ENCODE results near the gene NYAP1.

The NYAP1 gene

DNA sequence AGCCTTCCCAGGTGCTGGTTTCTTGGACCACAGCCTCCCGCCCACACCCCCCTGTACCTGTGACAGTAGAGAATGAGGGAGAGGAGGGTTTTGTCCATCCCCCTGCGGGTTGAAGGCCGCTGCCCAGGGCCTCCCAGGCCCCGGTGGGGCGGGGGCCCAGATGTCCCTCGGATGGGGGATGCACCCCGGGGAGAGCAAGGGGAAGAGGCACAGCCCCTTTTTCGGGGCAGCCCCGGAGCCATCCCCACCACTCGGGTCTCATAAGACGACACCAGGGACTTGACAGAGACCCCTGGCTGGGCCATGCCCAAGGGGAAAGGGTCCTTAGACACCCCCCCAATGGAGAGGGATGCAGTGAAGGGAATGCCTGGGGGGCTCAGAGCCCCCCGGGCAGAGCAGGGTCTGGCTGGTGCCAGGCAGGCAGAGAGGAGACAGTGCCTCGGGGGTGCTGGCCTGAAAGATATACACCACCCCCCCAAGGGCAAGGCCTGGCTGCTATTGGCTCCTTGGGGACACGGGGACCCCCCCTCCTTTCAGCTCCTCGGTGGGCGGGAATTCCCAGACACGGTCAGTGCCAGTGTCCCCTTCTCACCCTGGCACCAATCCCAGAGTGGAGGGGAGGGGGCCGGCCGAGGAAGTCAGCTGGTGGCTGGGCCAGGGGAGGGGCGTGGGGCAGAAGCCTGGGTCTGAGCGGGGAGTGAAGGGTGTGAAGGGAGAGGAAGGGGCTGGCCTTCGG lies 15.9 kb upstream of the NYAP1 start:
- POLR2A ChIA-PET: no interaction called here
- CTCF ChIA-PET: interaction anchor here (0.6 to 6.7 kb wide), 10 partner anchors 11 to 258 kb away, joined by 3 to 85 read pairs (median 7); partner anchors contain the start of gene TSC22D4

DNA sequence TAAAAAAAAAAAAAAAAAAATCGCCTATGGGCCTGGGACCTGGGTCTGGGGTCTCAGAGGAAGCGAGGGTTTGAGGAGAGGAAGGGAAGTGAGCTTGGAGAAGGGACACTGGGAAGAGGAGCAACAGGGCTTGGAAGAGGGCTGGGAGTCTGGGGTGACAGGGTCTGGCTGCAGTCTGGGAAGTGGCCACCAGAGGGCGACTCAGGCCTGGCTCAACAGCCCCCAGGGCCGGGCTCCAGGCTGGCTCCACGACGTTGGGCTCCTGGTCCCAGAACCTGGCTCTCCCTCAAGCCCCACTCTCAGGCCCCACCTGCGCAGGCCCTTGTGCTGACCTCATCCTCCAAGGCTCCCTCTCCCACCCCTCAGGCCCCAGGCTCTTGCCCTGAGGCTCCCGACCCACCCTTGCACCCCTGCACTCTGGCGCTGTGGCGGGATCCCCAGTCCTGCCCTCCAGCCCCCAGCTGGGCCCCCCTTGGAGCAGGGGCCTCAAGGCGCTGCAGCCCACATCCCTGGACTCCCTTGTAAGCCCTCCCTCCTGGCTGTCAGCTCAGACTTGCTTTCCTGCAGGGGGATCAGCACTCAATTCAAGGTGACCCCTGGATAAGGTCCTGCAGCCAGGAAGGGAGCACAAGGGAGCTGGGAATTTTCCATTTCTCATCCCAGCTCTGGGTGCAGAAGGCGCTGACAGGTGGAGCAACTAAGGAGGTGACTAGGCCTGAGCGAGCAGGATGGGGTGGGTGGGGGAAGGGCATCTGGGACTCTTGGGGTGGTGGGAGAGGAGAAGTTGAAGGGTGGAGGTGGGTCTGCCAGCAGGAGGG lies 14.3 kb upstream of the NYAP1 start:
- H3K4me1 ChIP-seq (ENCODE audit: control insufficient read depth, insufficient read depth, low read length): peaks cover 3% of the 10 kb centered on the region; the same call in 1 of the 2 replicates
- no peak overlapping the region for H3K4me3 ChIP-seq (ENCODE audit: low read depth, low read length)
- H3K9me3 ChIP-seq (ENCODE audit: control insufficient read depth, insufficient read depth, low read depth, low read length): no peaks in the 10 kb centered on the region
- H3K27ac ChIP-seq (ENCODE audit: extremely low read depth, low read depth, low read length): no peak overlapping the region
- H3K36me3 ChIP-seq (ENCODE audit: control insufficient read depth in 2 of 2, insufficient read depth in 1 of 2, low read length in 2 of 2): peaks cover 3 to 29% of the 10 kb centered on the region in 2 experiments; a peak in 2 of 3 replicates
- CTCF ChIA-PET: interaction anchor here (0.5 to 6.7 kb wide), 48 partner anchors 9 to 591 kb away, joined by 3 to 85 read pairs (median 4); partner anchors contain the start of genes FBXO24, GIGYF1, LRCH4 and TSC22D4
- POLR2A ChIA-PET: interaction anchor here (0.7 to 1.4 kb wide), 8 partner anchors 8 to 406 kb away, joined by 3 to 4 read pairs (median 3); partner anchors contain the start of genes FBXO24, SLC12A9, SRRT and TSC22D4
- TF ChIP-seq SCRT1 (tag by site-specific recombination; IDR thresholded peaks at IDR 0.05; ENCODE audit: borderline replicate concordance): peak; percentile 90
- no peak for TF ChIP-seq ZNF140 (tag by site-specific recombination; IDR thresholded peaks at IDR 0.05)
- no peak for TF ChIP-seq RBAK (tag by site-specific recombination; IDR thresholded peaks at IDR 0.05)
- no peak for TF ChIP-seq ZNF488 (tag by site-specific recombination; IDR thresholded peaks at IDR 0.05)
- TF ChIP-seq YY1 (tag by site-specific recombination; IDR thresholded peaks at IDR 0.05): no peak
- no peak for TF ChIP-seq ZNF248 (tag by site-specific recombination; IDR thresholded peaks at IDR 0.05)
- TF ChIP-seq ZNF785 (tag by site-specific recombination; IDR thresholded peaks at IDR 0.05): no peak
- no peak for TF ChIP-seq ZNF544 (tag by site-specific recombination; IDR thresholded peaks at IDR 0.05)
- peak; percentile 72 for TF ChIP-seq KLF8 (tag by site-specific recombination; IDR thresholded peaks at IDR 0.05)
- no peak for TF ChIP-seq ZNF341 (tag by site-specific recombination; IDR thresholded peaks at IDR 0.05; ENCODE audit: low read depth)
- TF ChIP-seq ZSCAN30 (tag by site-specific recombination; IDR thresholded peaks at IDR 0.05): peak; percentile 100
- TF ChIP-seq ZSCAN4 (tag by site-specific recombination; IDR thresholded peaks at IDR 0.05): no peak
- peak; percentile 59 for TF ChIP-seq SP7 (tag by site-specific recombination; IDR thresholded peaks at IDR 0.05)
- TF ChIP-seq ZNF354C (tag by site-specific recombination; IDR thresholded peaks at IDR 0.05; ENCODE audit: borderline replicate concordance, low read depth): no peak
- TF ChIP-seq, protein P1, sequence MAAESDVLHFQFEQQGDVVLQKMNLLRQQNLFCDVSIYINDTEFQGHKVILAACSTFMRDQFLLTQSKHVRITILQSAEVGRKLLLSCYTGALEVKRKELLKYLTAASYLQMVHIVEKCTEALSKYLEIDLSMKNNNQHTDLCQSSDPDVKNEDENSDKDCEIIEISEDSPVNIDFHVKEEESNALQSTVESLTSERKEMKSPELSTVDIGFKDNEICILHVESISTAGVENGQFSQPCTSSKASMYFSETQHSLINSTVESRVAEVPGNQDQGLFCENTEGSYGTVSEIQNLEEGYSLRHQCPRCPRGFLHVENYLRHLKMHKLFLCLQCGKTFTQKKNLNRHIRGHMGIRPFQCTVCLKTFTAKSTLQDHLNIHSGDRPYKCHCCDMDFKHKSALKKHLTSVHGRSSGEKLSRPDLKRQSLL (tag by site-specific recombination; IDR thresholded peaks at IDR 0.05): peak; percentile 100
- TF ChIP-seq, protein P2, sequence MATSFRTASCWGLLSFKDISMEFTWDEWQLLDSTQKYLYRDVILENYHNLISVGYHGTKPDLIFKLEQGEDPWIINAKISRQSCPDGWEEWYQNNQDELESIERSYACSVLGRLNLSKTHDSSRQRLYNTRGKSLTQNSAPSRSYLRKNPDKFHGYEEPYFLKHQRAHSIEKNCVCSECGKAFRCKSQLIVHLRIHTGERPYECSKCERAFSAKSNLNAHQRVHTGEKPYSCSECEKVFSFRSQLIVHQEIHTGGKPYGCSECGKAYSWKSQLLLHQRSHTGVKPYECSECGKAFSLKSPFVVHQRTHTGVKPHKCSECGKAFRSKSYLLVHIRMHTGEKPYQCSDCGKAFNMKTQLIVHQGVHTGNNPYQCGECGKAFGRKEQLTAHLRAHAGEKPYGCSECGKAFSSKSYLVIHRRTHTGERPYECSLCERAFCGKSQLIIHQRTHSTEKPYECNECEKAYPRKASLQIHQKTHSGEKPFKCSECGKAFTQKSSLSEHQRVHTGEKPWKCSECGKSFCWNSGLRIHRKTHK (tag by site-specific recombination; IDR thresholded peaks at IDR 0.05): no peak
- peak; percentile 85 for TF ChIP-seq ZNF654 (tag by site-specific recombination; IDR thresholded peaks at IDR 0.05; ENCODE audit: low read depth)
- TF ChIP-seq ZNF558 (tag by site-specific recombination; IDR thresholded peaks at IDR 0.05): no peak
- TF ChIP-seq, protein P3, sequence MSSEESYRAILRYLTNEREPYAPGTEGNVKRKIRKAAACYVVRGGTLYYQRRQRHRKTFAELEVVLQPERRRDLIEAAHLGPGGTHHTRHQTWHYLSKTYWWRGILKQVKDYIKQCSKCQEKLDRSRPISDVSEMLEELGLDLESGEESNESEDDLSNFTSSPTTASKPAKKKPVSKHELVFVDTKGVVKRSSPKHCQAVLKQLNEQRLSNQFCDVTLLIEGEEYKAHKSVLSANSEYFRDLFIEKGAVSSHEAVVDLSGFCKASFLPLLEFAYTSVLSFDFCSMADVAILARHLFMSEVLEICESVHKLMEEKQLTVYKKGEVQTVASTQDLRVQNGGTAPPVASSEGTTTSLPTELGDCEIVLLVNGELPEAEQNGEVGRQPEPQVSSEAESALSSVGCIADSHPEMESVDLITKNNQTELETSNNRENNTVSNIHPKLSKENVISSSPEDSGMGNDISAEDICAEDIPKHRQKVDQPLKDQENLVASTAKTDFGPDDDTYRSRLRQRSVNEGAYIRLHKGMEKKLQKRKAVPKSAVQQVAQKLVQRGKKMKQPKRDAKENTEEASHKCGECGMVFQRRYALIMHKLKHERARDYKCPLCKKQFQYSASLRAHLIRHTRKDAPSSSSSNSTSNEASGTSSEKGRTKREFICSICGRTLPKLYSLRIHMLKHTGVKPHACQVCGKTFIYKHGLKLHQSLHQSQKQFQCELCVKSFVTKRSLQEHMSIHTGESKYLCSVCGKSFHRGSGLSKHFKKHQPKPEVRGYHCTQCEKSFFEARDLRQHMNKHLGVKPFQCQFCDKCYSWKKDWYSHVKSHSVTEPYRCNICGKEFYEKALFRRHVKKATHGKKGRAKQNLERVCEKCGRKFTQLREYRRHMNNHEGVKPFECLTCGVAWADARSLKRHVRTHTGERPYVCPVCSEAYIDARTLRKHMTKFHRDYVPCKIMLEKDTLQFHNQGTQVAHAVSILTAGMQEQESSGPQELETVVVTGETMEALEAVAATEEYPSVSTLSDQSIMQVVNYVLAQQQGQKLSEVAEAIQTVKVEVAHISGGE (tag by site-specific recombination; conservative IDR thresholded peaks at IDR 0.05; ENCODE audit: low read depth): no peak
- TF ChIP-seq ZNF221 (tag by site-specific recombination; IDR thresholded peaks at IDR 0.05; ENCODE audit: borderline replicate concordance): no peak
- TF ChIP-seq ZNF391 (tag by site-specific recombination; IDR thresholded peaks at IDR 0.05; ENCODE audit: borderline replicate concordance, low read depth): 0 out of 2 replicates have a peak, but pooled peaks have one; percentile 49

More for the DNA sequence above, 15.9 kb upstream of the NYAP1 start:
- Histone ChIP-seq H3K4me1 (ENCODE audit: control insufficient read depth, insufficient read depth, low read length) (no peaks in the 10 kb centered on the region; the same call in 1 of the 2 replicates), H3K4me3 (ENCODE audit: low read depth, low read length) (no peak overlapping the region), H3K36me3 (ENCODE audit: control insufficient read depth in 2 of 2, insufficient read depth in 1 of 2, low read length in 2 of 2) (peaks cover 3 to 15% of the 10 kb centered on the region in 2 experiments; a peak in 2 of 3 replicates), H3K9me3 (ENCODE audit: control insufficient read depth, insufficient read depth, low read depth, low read length) (no peaks in the 10 kb centered on the region), H3K27ac (ENCODE audit: extremely low read depth, low read depth, low read length) (no peak overlapping the region)
- TF ChIP-seq ZNF202 (tag by site-specific recombination; IDR thresholded peaks at IDR 0.05; ENCODE audit: borderline replicate concordance): no peak
- TF ChIP-seq PRDM1 (tag by site-specific recombination; IDR thresholded peaks at IDR 0.05): no peak
- TF ChIP-seq YY1 (tag by site-specific recombination; IDR thresholded peaks at IDR 0.05): no peak
- 0 out of 2 replicates have a peak, but pooled peaks have one; percentile 14 for TF ChIP-seq GLIS2 (tag by site-specific recombination; IDR thresholded peaks at IDR 0.05)
